ENCODE data around the gene ADGRB3.
A peak's percentile ranks its signal among the peaks of the same experiment; 100 is the strongest.
"Not testable (repeated sequence)": the region's sequence is repeated elsewhere in the genome, so short reads cannot be mapped to it uniquely, and the experiment has no call there.

ADGRB3 gene

GRCh38 chr6:68771426-68771825, 136.3 kb downstream of the ADGRB3 start:
- TF ChIP-seq, protein P1, sequence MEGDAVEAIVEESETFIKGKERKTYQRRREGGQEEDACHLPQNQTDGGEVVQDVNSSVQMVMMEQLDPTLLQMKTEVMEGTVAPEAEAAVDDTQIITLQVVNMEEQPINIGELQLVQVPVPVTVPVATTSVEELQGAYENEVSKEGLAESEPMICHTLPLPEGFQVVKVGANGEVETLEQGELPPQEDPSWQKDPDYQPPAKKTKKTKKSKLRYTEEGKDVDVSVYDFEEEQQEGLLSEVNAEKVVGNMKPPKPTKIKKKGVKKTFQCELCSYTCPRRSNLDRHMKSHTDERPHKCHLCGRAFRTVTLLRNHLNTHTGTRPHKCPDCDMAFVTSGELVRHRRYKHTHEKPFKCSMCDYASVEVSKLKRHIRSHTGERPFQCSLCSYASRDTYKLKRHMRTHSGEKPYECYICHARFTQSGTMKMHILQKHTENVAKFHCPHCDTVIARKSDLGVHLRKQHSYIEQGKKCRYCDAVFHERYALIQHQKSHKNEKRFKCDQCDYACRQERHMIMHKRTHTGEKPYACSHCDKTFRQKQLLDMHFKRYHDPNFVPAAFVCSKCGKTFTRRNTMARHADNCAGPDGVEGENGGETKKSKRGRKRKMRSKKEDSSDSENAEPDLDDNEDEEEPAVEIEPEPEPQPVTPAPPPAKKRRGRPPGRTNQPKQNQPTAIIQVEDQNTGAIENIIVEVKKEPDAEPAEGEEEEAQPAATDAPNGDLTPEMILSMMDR (IDR thresholded peaks at IDR 0.05; ENCODE audit: insufficient read depth, low read depth, low read length, missing control alignments): no peak
- no peak overlapping the region for H3K4me3 ChIP-seq (ENCODE audit: low read length)

GRCh38 chr6:68774843-68775242, 139.8 kb downstream of the ADGRB3 start:
- no peak overlapping the region for H3K4me3 ChIP-seq (ENCODE audit: low read length)
- TF ChIP-seq, protein P1 (IDR thresholded peaks at IDR 0.05; ENCODE audit: insufficient read depth, low read depth, low read length, missing control alignments): no peak
- DNase-seq (ENCODE audit: low read depth): no peak

More at GRCh38 chr6:68771426-68771825, 136.3 kb downstream of the ADGRB3 start:
- DNase-seq (ENCODE audit: low read depth): no peak

- TF ChIP-seq, protein P1 (IDR thresholded peaks at IDR 0.05; ENCODE audit: insufficient read depth, low read depth, low read length, missing control alignments): no peak
- DNase-seq (ENCODE audit: low read depth): no peak
- no peak overlapping the region for H3K4me3 ChIP-seq (ENCODE audit: low read length)
Observed at GRCh38 chr6:68776354-68776753, 141.3 kb downstream of the ADGRB3 start.

GRCh38 chr6:68777956-68778355, 142.9 kb downstream of the ADGRB3 start:
- no peak overlapping the region for H3K4me3 ChIP-seq (ENCODE audit: low read length)
- peak; percentile 37 for DNase-seq (ENCODE audit: low read depth)
- TF ChIP-seq, protein P1 (IDR thresholded peaks at IDR 0.05; ENCODE audit: insufficient read depth, low read depth, low read length, missing control alignments): no peak

DNA sequence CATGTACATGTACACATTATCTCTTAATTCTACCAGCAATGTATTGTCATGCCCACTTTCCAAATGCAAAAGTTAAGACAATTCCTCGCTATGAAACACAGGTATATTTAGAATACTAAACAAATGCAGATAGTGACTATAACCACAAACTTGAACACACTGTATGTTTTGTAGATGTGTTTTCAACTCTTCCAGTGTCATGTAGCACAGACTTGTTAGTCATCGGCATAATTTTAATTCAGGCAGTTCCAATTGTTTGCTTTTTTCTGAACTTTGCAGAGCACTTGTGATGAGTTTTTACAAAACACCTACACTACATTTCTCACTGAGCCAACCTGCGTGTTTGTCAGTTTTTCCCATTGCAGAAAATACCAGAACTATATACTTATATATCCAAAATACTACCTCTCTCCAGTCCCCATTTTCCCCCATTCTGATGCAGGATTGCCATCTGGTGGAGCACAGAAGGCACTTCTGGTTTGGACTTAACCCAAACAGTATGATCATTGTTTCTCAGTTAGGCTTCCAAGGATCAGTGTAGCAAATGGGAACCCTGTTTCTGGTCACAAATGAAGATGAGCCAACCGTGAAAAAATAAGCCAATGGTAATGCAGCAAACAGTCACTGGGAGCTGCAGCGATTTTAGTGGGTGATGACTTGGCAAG, 143.4 kb downstream of the ADGRB3 start:
- peak; percentile 23 for DNase-seq (ENCODE audit: low read depth)
- H3K4me3 ChIP-seq (ENCODE audit: low read length): no peak overlapping the region
- TF ChIP-seq, protein P1 (IDR thresholded peaks at IDR 0.05; ENCODE audit: insufficient read depth, low read depth, low read length, missing control alignments): peak; percentile 68

GRCh38 chr6:68779366-68779765, 144.3 kb downstream of the ADGRB3 start:
- TF ChIP-seq, protein P1 (IDR thresholded peaks at IDR 0.05; ENCODE audit: insufficient read depth, low read depth, low read length, missing control alignments): no peak
- DNase-seq (ENCODE audit: low read depth): no peak

GRCh38 chr6:68790128-68790527, 155.0 kb downstream of the ADGRB3 start:
- not testable (repeated sequence) for H3K4me3 ChIP-seq (ENCODE audit: low read length); DNase-seq (ENCODE audit: low read depth)

More at GRCh38 chr6:68779366-68779765, 144.3 kb downstream of the ADGRB3 start:
- no peak overlapping the region for H3K4me3 ChIP-seq (ENCODE audit: low read length)

DNA sequence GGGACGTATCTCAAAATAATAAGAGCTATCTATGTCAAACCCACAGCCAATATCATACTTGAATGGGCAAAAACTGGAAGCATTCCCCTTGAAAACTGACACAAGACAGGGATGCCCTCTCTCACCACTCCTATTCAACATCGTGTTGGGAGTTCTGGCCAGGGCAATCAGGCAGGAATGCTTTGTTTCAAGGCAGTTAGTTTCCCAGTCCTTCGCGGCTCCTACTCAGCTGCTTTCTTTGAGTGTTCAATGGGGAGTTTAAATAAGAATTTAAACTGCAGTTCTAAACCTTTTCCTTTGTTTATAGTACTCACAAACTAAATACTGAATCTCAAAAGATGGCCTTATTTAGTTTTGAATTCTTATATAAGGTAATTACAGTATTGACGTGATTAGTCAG, 179.9 kb downstream of the ADGRB3 start:
- not testable (repeated sequence) for H3K4me3 ChIP-seq (ENCODE audit: low read length); DNase-seq (ENCODE audit: low read depth)

Data from epithelial cell of esophagus (primary cell).